NCI-H510A (cell line): ENCODE data around the gene LGALS3BP.

Experiments
- DNase-seq: peaks from one replicate; lab custom pipeline; 2025; lab: John Stamatoyannopoulos, UW

The LGALS3BP gene

GRCh38 chr17:78981010-78981888 lies 1.5 kb upstream of the LGALS3BP start:
- no peak for DNase-seq

- no peak for DNase-seq
Measured at GRCh38 chr17:78980624-78980972, 875 bp upstream of the LGALS3BP start.

GRCh38 chr17:78977997-78978973 lies 1.4 kb downstream of the LGALS3BP start:
- peak; percentile 35 for DNase-seq

- DNase-seq: no peak
Measured at GRCh38 chr17:78977681-78977943, 2.1 kb downstream of the LGALS3BP start.

- no peak for DNase-seq
Measured at GRCh38 chr17:78976907-78977680, 2.6 kb downstream of the LGALS3BP start.

GRCh38 chr17:78974635-78975591 lies 4.8 kb downstream of the LGALS3BP start:
- peak; percentile 83 for DNase-seq

- no peak for DNase-seq
Measured at GRCh38 chr17:78973792-78974520, 5.8 kb downstream of the LGALS3BP start.

- no peak for DNase-seq
Measured at GRCh38 chr17:78973196-78973595, 6.5 kb downstream of the LGALS3BP start.

- DNase-seq: no peak
Measured at GRCh38 chr17:78972507-78973105, 7.1 kb downstream of the LGALS3BP start.

GRCh38 chr17:78971756-78972506 lies 7.8 kb downstream of the LGALS3BP start:
- no peak for DNase-seq

- peak; percentile 27 for DNase-seq
Measured at GRCh38 chr17:78970834-78971755, 8.6 kb downstream of the LGALS3BP start.

GRCh38 chr17:78969865-78970264 lies 9.9 kb downstream of the LGALS3BP start:
- DNase-seq: no peak

GRCh38 chr17:78967782-78968362 lies 11.9 kb downstream of the LGALS3BP start:
- no peak for DNase-seq

- DNase-seq: no peak
Measured at GRCh38 chr17:78966910-78967600, 12.7 kb downstream of the LGALS3BP start.

GRCh38 chr17:78966123-78966813 lies 13.5 kb downstream of the LGALS3BP start:
- DNase-seq: no peak

- peak; percentile 68 for DNase-seq
Measured at GRCh38 chr17:78965491-78965924, 14.2 kb downstream of the LGALS3BP start.
